Choroid plexus epithelial cell (primary cell): ENCODE data around the gene TNNI2.

Experiments
- DNase-seq: peaks from one replicate; pipeline ENCODE4 v3.0.0-alpha.2; 2010; ENCODE audit warnings: low read depth
- H3K4me3 ChIP-seq: 2 replicates; pipeline ENCODE4 v1.5.1; 2011; ENCODE audit warnings: low read depth, mild to moderate bottlenecking, control low read depth, low read length, moderate library complexity
- TF ChIP-seq, protein P1 (sequence below): conservative IDR thresholded peaks from 2 replicates; pipeline ENCODE4 v1.5.1; 2011; ENCODE audit warnings: low read depth, mild to moderate bottlenecking, control low read depth, inconsistent platforms, low read length, moderate library complexity

Gene TNNI2

DNA sequence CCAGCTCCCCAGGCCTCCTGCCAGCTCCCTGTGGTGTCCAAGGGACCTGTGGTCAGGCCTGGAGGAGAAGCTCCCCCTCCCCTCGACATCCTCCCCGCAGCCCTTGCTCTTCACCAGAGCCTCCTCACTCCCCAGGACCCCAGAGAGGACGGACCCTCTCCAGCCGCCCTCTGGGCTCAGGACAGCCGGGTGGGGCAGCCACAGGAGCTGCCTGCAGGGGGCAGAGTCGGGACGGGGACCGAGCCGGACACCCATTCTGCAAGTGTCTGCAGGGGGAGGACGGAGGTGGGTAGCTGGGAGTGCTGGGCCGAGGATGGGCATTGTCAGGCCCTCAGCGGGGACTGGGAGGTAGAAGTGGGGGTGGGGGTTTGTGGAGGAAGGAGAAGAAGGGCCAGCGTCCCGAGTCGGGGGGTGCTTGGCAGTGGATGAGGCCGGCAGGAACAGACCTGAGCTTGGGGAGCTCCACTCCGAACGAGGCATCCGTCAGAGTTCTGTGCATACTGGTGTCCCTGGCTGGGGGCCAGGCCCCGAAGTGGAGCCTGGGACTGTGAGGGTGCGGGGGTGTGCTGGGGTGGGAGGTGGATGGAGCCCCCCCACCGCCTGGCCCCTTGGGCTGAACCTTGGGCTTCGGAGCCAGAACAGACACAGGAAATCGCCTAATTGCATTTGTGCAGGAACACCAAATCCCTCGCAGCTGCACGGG, 37.7 kb downstream of the TNNI2 start:
- TF ChIP-seq, protein P1, sequence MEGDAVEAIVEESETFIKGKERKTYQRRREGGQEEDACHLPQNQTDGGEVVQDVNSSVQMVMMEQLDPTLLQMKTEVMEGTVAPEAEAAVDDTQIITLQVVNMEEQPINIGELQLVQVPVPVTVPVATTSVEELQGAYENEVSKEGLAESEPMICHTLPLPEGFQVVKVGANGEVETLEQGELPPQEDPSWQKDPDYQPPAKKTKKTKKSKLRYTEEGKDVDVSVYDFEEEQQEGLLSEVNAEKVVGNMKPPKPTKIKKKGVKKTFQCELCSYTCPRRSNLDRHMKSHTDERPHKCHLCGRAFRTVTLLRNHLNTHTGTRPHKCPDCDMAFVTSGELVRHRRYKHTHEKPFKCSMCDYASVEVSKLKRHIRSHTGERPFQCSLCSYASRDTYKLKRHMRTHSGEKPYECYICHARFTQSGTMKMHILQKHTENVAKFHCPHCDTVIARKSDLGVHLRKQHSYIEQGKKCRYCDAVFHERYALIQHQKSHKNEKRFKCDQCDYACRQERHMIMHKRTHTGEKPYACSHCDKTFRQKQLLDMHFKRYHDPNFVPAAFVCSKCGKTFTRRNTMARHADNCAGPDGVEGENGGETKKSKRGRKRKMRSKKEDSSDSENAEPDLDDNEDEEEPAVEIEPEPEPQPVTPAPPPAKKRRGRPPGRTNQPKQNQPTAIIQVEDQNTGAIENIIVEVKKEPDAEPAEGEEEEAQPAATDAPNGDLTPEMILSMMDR, result peak; percentile 80
- peak overlapping the region; percentile 7 for H3K4me3 ChIP-seq

GRCh38 chr11:1877211-1878136, 38.7 kb downstream of the TNNI2 start:
- peak; percentile 56 for DNase-seq
- H3K4me3 ChIP-seq, result no peak overlapping the region
- TF ChIP-seq, protein P1, result no peak

More for the DNA sequence above, 37.7 kb downstream of the TNNI2 start:
- peak; percentile 57 for DNase-seq

- no peak for DNase-seq
- TF ChIP-seq, protein P1, result no peak
- no peak overlapping the region for H3K4me3 ChIP-seq
These were observed 39.6 kb downstream of the TNNI2 start for GRCh38 chr11:1878137-1879031.

- DNase-seq, result no peak
- TF ChIP-seq, protein P1, result no peak
These were observed 40.7 kb downstream of the TNNI2 start for GRCh38 chr11:1879342-1879940.

GRCh38 chr11:1879941-1880720, 41.4 kb downstream of the TNNI2 start:
- peak; percentile 30 for DNase-seq
- TF ChIP-seq, protein P1, result no peak
- no peak overlapping the region for H3K4me3 ChIP-seq

More at GRCh38 chr11:1879342-1879940, 40.7 kb downstream of the TNNI2 start:
- H3K4me3 ChIP-seq, result no peak overlapping the region
